GM18867 (cell line): Measurements from ENCODE around the gene CCDC87.
"Not testable (repeated sequence)": the region's sequence is repeated elsewhere in the genome, so short reads cannot be mapped to it uniquely, and the experiment has no call there.

ENCODE experiments used
- ATAC-seq: cut with Tn5 transposase; IDR thresholded peaks from one replicate; pipeline ENCODE4 v1.9.1; 2021; ENCODE audit warnings: mild to moderate bottlenecking, moderate library complexity; ENCODE audit not compliant: unreplicated experiment

The CCDC87 gene

GRCh38 chr11:66585447-66585846, 7.4 kb downstream of the CCDC87 start:
- ATAC-seq: not testable (repeated sequence)

- ATAC-seq: not testable (repeated sequence)
Measured at GRCh38 chr11:66582565-66583147, 10.2 kb downstream of the CCDC87 start.

- no peak for ATAC-seq
Measured at GRCh38 chr11:66581261-66581660, 11.6 kb downstream of the CCDC87 start.

GRCh38 chr11:66580803-66581202, 12.1 kb downstream of the CCDC87 start:
- no peak for ATAC-seq

GRCh38 chr11:66579017-66579606, 13.8 kb downstream of the CCDC87 start:
- ATAC-seq: no peak

DNA sequence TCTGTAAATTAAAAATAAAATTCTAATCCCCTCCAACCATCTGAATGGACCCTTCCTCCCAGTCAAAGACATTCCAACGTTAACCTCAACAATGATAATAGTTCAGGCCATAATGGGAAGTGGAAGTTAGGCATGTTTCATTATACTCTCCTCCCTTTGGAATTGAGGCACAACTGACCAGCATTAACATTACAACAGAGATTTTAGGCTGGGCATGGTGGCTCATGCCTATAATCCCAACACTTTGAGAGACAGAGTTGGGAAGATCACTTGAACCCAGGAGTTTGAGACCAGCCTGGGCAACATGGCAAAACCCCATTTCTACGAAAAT, 22.0 kb downstream of the CCDC87 start:
- no peak for ATAC-seq

DNA sequence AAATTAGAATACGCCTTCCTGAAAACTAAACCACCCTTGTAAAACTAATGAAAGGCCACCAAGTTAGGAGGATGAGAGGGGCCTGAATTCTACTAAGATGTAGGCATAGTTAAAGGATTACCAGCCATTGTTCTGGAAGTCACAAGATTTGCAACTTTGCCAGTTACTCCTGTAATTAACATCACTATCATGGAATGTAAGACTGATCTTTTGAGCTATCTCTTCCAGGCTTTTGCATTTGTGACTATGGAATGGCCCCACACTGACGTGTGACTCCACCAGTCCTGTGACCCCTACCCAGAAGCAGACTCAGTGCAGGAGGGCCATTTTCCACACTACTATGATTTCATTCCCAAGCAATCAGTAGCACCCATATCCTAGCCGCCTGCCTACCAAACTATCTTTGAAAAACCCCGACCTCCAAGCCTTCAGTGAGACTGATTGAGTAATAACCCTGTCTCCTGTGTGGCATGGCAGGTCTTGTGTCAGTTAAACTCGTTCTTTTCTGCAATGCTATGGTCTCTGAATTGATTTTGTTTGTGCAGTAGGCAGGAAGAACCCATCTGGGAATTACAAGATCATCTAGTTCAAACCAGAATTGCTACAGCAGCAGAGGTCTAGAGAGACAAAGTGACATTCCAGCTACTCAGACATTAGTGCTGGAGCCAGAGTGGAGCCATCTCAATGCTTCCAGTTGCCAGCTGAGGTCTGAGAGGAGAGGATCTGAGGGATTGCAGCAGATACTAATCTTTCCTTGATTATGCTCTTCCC, 22.6 kb downstream of the CCDC87 start:
- ATAC-seq: no peak

GRCh38 chr11:66569076-66569475, 23.8 kb downstream of the CCDC87 start:
- no peak for ATAC-seq

DNA sequence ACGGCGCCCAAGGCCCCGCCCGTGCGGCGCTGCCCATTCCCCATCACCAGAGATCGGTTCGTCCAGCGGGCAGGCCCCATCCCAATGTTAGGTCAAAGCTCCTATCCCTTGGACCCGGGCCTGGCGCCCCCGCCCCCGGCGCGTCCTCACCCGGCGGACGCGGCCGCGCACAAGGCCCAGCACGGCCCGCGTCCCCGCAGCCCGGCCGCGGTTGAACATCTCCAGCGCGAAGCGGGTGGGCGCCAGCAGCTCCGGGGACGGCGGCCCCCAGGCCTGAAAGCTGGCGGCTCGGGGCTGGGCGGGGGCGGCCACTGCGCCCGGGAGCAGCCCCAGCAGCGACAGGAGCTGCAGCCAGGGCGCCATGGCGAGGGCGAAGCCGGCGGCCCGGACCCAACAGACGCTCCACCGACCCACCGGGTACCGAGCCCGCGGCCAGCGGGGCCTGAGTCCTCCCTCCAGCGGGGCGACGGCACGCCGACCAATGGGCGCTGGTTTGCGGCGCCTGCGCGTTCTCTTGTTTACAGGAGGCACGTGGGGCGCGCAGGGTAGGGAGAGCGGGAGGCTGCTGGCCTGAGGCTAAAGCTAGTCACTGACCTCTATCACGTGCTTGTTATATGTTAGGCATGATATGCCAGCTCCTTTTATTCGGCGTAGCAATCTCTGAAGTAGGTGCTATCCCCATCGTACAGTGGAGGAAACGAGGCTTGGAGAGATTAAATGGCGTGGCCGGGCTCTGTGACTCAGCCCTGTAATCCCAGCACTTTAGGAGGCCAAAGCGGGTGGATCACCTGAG, 24.5 kb downstream of the CCDC87 start, which contains the start of gene CTSF:
Gene CTSF (minus strand): TSS at position 483 of the 793 bp plus-strand sequence. CDS start 120 bp downstream, at position 363.
- no peak for ATAC-seq

DNA sequence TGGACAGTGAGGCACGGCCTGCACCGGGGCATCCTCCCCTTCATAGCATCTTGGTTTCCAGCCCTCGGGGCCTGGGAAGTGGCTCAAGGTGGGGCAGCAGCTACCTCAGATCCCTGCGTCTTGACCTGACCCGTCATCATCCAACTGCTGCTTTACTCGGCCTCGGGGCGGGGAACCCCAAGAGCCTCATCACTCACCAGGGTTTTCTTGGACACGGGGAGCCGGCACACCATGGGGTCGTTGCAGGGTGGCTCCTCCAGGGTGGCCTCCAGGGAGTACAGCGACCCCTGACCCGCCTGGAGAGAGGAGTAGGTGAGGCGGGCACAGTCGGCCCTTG, 25.1 kb downstream of the CCDC87 start:
- ATAC-seq: no peak

DNA sequence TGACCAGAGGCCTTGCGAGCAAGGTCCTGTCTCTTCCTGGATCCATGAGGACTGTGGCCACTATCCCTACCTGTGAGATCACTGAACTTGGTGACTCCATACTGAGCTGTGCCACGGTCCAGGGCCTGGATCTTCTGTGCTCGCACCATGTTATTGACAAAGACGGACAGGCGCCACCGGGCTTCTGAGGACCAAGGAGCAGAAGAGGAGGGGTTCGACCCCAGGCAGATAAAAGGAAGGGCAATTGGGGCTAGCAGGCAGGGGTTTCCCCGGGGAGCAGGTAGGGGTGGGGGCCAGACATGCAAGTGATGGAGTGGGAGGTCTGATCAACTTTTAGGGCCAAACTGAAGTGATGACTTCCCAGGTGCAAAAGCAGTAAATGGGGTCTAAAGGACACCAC, 26.6 kb downstream of the CCDC87 start:
- ATAC-seq: no peak

GRCh38 chr11:66564984-66565383, 27.9 kb downstream of the CCDC87 start:
- ATAC-seq: no peak

GRCh38 chr11:66564538-66564937, 28.3 kb downstream of the CCDC87 start:
- ATAC-seq: no peak

- ATAC-seq: no peak
Measured at GRCh38 chr11:66563832-66564231, 29.0 kb downstream of the CCDC87 start.

- no peak for ATAC-seq
Measured at GRCh38 chr11:66562907-66563583, 29.8 kb downstream of the CCDC87 start.

DNA sequence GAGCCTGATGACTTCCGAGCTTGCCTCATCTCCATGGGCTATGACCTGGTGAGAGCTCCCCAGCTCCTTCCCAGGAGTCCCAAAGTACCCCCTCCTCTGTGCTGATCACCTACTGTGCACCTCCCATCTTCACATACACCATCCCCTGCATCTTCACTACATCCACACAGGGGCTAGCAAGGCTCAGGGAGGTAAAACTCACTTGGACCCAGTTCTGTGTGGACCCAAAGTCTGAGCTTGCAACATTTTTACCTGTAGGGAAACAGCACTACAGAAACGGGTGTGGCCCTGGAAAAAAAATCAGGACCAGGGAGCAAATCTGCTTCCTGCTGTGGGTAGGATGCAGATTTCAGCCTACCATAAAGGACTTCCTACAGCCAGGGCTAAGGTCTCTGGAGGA, 30.6 kb downstream of the CCDC87 start:
- no peak for ATAC-seq

GRCh38 chr11:66561975-66562248, 31.0 kb downstream of the CCDC87 start:
- ATAC-seq: no peak

DNA sequence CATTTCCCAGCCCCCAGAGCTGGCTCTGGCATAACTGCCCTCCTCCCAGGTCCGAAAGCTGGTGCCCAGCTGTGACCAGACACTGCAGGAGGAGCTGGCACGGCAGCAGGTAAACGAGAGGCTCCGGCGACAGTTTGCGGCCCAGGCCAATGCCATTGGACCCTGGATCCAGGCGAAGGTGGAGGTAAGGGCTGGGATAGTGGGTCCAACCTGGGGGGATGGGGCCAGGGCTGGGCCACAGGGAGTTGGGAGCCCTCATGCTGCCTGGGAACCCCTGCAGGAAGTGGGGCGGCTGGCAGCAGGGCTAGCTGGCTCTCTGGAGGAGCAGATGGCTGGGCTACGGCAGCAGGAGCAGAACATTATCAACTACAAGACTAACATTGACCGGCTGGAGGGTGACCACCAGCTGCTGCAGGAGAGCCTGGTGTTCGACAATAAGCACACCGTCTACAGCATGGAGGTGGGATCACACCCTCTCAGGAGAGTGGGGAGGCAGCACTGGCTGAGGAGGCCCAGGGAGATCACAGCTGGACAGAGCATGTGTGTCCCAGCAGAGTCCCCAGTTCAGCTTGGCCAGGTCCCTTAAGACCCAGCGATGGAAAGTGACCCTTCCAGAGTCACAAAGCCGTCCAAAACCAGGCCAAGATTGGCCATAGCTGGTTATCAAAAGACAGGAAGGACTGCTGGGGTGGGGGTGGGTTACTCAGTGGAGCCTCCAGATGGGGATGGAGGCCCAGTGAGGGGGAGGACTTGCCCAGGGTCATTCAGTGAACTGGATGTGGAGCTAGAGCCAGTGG, 31.5 kb downstream of the CCDC87 start:
- ATAC-seq: no peak

DNA sequence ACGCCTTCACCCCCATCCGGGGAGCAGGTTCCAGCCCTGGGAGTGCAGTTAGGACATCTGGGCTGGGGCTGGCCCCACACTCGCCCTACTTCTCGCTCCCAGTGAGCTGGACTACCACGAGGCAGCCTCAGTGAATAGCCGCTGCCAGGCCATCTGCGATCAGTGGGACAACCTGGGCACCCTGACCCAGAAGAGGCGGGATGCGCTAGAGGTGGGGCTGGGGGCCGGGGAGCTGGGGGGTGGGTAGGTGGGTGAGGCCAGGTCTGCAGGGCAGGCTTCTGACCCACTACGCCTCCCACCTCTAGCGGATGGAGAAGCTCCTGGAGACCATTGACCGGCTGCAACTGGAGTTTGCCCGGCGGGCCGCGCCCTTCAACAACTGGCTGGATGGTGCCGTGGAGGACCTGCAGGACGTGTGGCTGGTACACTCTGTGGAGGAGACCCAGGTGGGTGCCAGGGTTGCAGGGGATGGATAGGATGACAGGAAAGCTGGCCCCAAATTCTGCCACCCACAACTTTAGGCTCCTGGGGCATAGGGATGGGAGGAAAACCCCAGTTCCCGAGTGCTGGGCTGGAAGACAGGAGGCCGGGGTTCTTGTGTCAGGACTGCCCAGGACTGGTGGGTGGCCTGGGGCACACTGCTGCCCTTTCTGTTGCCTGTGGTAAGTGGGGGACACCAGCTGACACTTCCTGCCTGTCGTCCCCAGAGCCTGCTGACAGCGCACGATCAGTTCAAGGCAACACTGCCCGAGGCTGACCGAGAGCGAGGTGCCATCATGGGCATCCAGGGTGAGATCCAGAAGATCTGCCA, 32.8 kb downstream of the CCDC87 start:
- ATAC-seq: no peak
